Endothelial cell of umbilical vein (primary cell): ENCODE results near the gene LHX2. TPM values are rescaled to one million over a fixed set of nuclear protein-coding genes. Genes with fewer than 3 reads are reported as not detected.

Experiments used
- BruUV-seq: library from RNA; stranded (reverse); fragments of 400-500 nt; replicated peaks from 2 replicates; lab custom pipeline; 2021; lab: Mats Ljungman, UMichigan
- CTCF ChIA-PET: fragments of 300-600, 350-600 bp; sonication (Branson Sonifier 250); formaldehyde crosslinking; loops from one replicate; lab custom pipeline; 2021; ENCODE audit warnings: antibody characterized with exemption, inconsistent platforms; lab: Charles Lee
- POLR2A ChIA-PET: fragments of 300-600, 350-600 bp; sonication (Branson Sonifier 250); formaldehyde crosslinking; loops from one replicate; lab custom pipeline; 2021; ENCODE audit warnings: antibody characterized with exemption, inconsistent platforms; lab: Charles Lee
- DNase-seq: peaks from one replicate; pipeline ENCODE4 v3.0.0-alpha.2; 2011; ENCODE audit warnings: low read depth, low spot score
- FAIRE-seq: peaks from 2 replicates; lab custom pipeline; 2011; peaks lifted over from hg19 to GRCh38; lab: Jason Lieb, UNC
- H2AFZ ChIP-seq: 2 replicates; pipeline ENCODE4 v1.6.0; 2012; ENCODE audit warnings: low read depth, low read length, control low read depth, inconsistent platforms
- H3K27ac ChIP-seq: 2 replicates; pipeline ENCODE4 v1.5.1; 2011; ENCODE audit warnings: low read depth, mild to moderate bottlenecking, control low read depth, low read length, moderate library complexity; ENCODE audit not compliant: insufficient read depth
- H3K27me3 ChIP-seq, 2 experiments: 2 replicates each; pipeline versions ENCODE4 v1.6.0 to v1.6.1; 2011; ENCODE audit warnings: low read length in 2 of 2, mixed read lengths in 1 of 2; ENCODE audit not compliant: control insufficient read depth in 2 of 2, insufficient read depth in 2 of 2
- H3K36me3 ChIP-seq, 2 experiments: 2 replicates in 1 of 2; 3 replicates in 1 of 2; pipeline ENCODE4 v1.5.1; 2011; ENCODE audit warnings: low read length in 2 of 2, mild to moderate bottlenecking in 1 of 2, moderate library complexity in 1 of 2; ENCODE audit not compliant: control insufficient read depth in 2 of 2, insufficient read depth in 2 of 2; ENCODE audit errors: extremely low read depth in 1 of 2
- H3K4me1 ChIP-seq: 3 replicates; pipeline ENCODE4 v1.5.1; 2011; ENCODE audit warnings: mild to moderate bottlenecking, low read length; ENCODE audit not compliant: control insufficient read depth, insufficient read depth; ENCODE audit errors: extremely low read depth
- H3K4me2 ChIP-seq: 2 replicates; pipeline ENCODE4 v1.6.1; 2011; ENCODE audit warnings: low read length, control low read depth, mixed read lengths; ENCODE audit not compliant: insufficient read depth
- H3K4me3 ChIP-seq, 3 experiments: fragments of 200-600 bp in 1 of 3; sonication (generic), shearing (Covaris generic) in 1 of 3; replicated peaks in 1 of 3; 2 replicates each; pipeline ENCODE4 v1.5.1; 2011 to 2016; ENCODE audit warnings: control low read depth in 3 of 3, low read length in 3 of 3, mild to moderate bottlenecking in 2 of 3, inconsistent platforms in 1 of 3, low read depth in 1 of 3, moderate library complexity in 1 of 3; ENCODE audit not compliant: insufficient read depth in 1 of 3
- H3K79me2 ChIP-seq: 2 replicates; pipeline ENCODE4 v1.6.0; 2012; ENCODE audit warnings: low read length, inconsistent platforms; ENCODE audit not compliant: control insufficient read depth, insufficient read depth
- H3K9ac ChIP-seq: replicated peaks from 2 replicates; pipeline ENCODE3; 2011; ENCODE audit warnings: low read length, control low read depth; ENCODE audit not compliant: insufficient read depth; ENCODE audit errors: extremely low read depth
- H3K9me1 ChIP-seq: replicated peaks from 3 replicates; pipeline ENCODE4 v1.6.0; 2011; ENCODE audit warnings: mild to moderate bottlenecking, low read length; ENCODE audit not compliant: control insufficient read depth, insufficient read depth; ENCODE audit errors: extremely low read depth
- H3K9me3 ChIP-seq: replicated peaks from 2 replicates; pipeline ENCODE4 v1.5.1; 2012; ENCODE audit warnings: low read length, inconsistent platforms; ENCODE audit not compliant: control insufficient read depth, insufficient read depth
- H4K20me1 ChIP-seq: replicated peaks from 2 replicates; pipeline ENCODE3; 2011; ENCODE audit warnings: mild to moderate bottlenecking, low read length; ENCODE audit not compliant: control insufficient read depth, insufficient read depth; ENCODE audit errors: extremely low read depth
- CTCF ChIP-seq, 2 donors: IDR thresholded peaks; 1 replicate in 1 of 2; 2 replicates in 1 of 2; pipeline ENCODE4 v1.5.1; 2011; ENCODE audit warnings: low read length in 2 of 2, mild to moderate bottlenecking in 2 of 2, moderate library complexity in 2 of 2, control low read depth in 1 of 2, inconsistent platforms in 1 of 2, low read depth in 1 of 2; ENCODE audit not compliant: insufficient read depth in 1 of 2; ENCODE audit errors: extremely low read depth in 1 of 2
- FOS ChIP-seq: IDR thresholded peaks from 2 replicates; pipeline ENCODE4 v1.6.1; 2011; ENCODE audit warnings: mild to moderate bottlenecking, low read length, moderate library complexity, borderline replicate concordance; ENCODE audit not compliant: insufficient read depth
- GATA2 ChIP-seq: IDR thresholded peaks from 2 replicates; pipeline ENCODE4 v1.7.0; 2011; ENCODE audit warnings: low read depth, mild to moderate bottlenecking, moderate library complexity, mixed read lengths, low read length; ENCODE audit not compliant: insufficient read length, insufficient read depth
- JUN ChIP-seq: IDR thresholded peaks from 2 replicates; pipeline ENCODE4 v1.6.1; 2011; ENCODE audit warnings: borderline replicate concordance, low read depth; ENCODE audit not compliant: insufficient read length, insufficient read depth
- MYC ChIP-seq: IDR thresholded peaks from one replicate; pipeline ENCODE4 v1.6.1; 2011; ENCODE audit warnings: mild to moderate bottlenecking, low read depth, low read length
- dilution Hi-C: fragments of 300-500 bp; cut with MboI; formaldehyde crosslinking; loops from one replicate; pipeline ENCODE4 v1.15.0; 2019; ENCODE audit warnings: low sequenced_read_pairs; ENCODE audit not compliant: extremely low pct_ligation_motif_present
- intact Hi-C: fragments of 100-400 bp; cut with micrococcal nuclease; formaldehyde crosslinking; loops from one replicate; pipeline ENCODE4 v1.10.0; 2022
- polyA plus RNA-seq, 4 experiments: library from polyadenylated mRNA; depleted of rRNA in 3 of 4; stranded (reverse) in 3 of 4; unstranded in 1 of 4; fragments of >200 nt; gene quantifications; 2 replicates each; pipeline versions ENCODE4 v1.2.1 to v1.2.3, GENCODE V29; 2011 to 2012; ENCODE audit warnings: missing spikeins in 1 of 4
- total RNA-seq: library from RNA; stranded (reverse); gene quantifications from 2 replicates; pipeline ENCODE4 v1.2.3, GENCODE V29; 2021

LHX2 gene
- total and polyA plus RNA-seq, 2 donors (not counting 3 experiments of a cell fraction or from before 2014, with no cell fraction given) = not detected

- Histone ChIP-seq H3K4me2 (no peak overlapping the region), H3K4me3 (no peak overlapping the region), H3K27ac (no peak overlapping the region), H3K9me1 (no peaks in the 10 kb centered on the region), H3K9ac (no peak overlapping the region), H3K36me3 (no peaks in the 10 kb centered on the region), H3K9me3 (no peaks in the 10 kb centered on the region), H3K27me3 (peaks cover 89 to 97% of the 10 kb centered on the region in 2 experiments), H4K20me1 (no peaks in the 10 kb centered on the region), H3K4me1 (peaks cover 3% of the 10 kb centered on the region), H3K79me2 (no peaks in the 10 kb centered on the region), H2AFZ (no peak overlapping the region)
- ChIA-PET POLR2A (no interaction called here), CTCF (interaction anchor here (1.0 to 1.6 kb wide), 3 partner anchors 17 to 469 kb away, joined by 3 to 7 read pairs (median 5); no protein-coding TSS in a partner anchor)
- dilution Hi-C loops (no loop called here), intact Hi-C loops (loop anchor here (5.0 kb wide), 1 partner anchor 81 kb away; the partner anchor contains the start of gene DENND1A)
- no TSS peak for BruUV-seq
- no peak for FAIRE-seq
- no peak for TF ChIP-seq FOS
- no peak for TF ChIP-seq JUN
- TF ChIP-seq GATA2 = no peak
- TF ChIP-seq MYC = no peak
- TF ChIP-seq CTCF (IDR thresholded peaks at IDR 0.05; ENCODE audit: extremely low read depth in 1 of 2, insufficient read depth in 1 of 2, low read depth in 1 of 2, low read length in 2 of 2) = peak in 1 of 2 donors; percentile 1
- DNase-seq = no peak
Observed at GRCh38 chr9:124013309-124014210, 2.0 kb downstream of the LHX2 start.
